Stimulated activated CD4-positive, alpha-beta T cell treated with anti-CD3 and anti-CD28 coated beads, Interleukin-1b, Interleukin-23, amount 100 ng/mL, for 1 hour (primary cell): ENCODE measurements around the gene GNG7.

ENCODE experiments used
- DNase-seq, 2 donors: peaks; one replicate each; pipeline ENCODE4 v3.0.0-alpha.2; 2020; ENCODE audit warnings: low read depth in 2 of 2

The GNG7 gene

DNA sequence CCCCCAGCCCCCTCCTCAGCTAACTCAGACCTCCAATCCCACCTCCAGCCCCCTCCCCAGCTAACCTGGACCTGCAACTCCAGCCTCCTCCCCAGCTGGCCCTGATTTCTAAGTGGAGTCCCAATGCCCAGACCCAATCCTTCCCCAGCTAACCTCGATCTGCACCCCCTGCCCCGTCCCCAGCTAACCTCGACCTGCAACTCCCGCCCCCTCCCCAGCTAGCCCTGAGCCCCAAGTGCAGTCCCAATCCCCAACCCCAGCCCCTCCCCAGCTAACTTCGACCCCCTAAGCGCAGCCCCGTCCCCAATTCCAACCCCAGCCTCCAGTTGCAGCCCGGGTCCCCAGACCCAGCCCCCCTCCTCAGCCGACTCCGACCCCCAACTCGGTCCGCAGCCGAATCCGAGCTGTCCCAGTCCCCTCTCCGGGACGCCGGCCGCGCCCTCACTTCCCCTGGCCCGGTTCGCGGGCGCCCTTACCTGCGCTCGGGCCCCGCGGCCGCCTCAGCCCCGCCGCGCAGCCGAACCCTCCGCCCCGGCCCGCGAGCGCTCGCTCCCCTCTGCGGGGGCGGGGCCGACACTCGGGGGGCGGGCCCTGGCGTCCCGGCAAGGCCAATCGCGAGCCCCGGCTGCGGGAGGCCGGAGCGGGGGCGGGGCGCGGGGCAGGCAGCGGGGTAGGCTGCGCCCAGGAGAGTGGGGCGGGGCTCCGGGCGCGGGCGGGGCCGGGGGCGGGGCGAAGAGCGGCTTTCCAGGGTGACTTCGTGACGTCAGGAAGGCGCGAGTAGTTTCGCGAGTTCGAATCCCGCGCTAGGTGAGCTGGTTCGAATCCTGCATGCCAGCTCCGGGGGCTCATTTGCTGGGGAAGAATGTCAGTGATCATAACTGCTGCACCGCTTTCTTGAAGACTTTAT is at the start of gene GNG7:
GNG7 (minus strand) TSS at position 525 of the 907 bp plus-strand sequence. CDS start 182,006 bp downstream, outside the sequence.
- DNase-seq: peak; percentile 91 to 97

- no peak for DNase-seq
These were observed 48.9 kb upstream of the GNG7 start for GRCh38 chr19:2751438-2751830.

GRCh38 chr19:2750808-2751437 is 48.4 kb upstream of the GNG7 start:
- DNase-seq: no peak

DNA sequence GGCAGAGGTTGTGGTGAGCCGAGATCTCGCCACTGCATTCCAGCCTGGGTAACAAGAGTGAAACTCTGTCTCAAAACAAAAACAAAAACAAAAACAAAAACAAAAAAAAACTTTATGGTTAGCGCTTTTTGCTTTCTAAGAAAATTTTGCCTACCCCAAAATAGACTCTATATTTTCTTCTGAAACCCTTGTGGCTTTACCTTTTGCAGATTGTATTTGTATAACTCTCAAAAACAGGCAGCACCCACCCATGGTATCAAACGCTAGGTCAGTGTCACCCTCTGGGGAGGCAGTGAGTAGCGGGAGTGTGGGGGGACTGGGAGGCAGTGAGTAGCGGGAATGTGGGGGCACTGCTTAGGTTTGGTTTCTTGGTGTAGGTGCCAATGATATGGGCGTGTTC is 44.9 kb upstream of the GNG7 start:
- no peak for DNase-seq

DNA sequence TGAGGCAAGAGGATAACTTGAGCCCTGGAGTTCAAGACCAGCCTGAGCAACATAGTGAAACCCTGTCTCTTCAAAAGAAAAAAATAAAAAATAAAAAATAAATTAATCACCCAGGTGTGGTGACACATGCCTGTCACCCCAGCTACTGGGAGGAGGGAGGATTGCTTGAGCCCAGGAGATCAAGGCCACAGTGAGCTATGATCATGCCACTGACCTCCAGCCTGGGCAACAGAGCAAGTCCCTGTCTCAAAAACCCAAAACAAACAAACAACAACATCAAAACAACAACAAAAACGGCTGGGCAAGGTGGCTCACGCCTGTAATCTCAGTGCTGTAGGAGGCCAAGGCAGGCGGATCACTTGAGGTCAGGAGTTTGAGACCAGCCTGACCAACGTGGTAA is 41.6 kb upstream of the GNG7 start:
- DNase-seq: no peak

- DNase-seq: no peak
These were observed 40.6 kb upstream of the GNG7 start for GRCh38 chr19:2743099-2743498.

DNA sequence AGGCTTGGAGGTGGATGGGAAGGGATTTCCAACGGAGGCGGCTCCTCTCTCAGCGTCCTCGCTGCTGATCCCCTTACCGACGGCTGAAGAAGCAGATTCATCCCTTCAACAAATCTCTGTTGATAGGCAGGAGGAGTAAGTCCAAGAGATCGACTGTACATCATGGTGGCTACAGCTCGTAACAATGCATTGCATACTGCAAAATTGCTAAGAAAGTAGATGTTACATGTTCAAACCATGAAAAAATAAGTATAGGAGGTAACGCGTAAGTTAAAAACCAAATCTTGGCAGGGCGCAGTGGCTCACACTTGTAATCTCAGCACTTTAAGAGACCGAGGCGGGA is 37.8 kb upstream of the GNG7 start:
- DNase-seq: no peak

DNA sequence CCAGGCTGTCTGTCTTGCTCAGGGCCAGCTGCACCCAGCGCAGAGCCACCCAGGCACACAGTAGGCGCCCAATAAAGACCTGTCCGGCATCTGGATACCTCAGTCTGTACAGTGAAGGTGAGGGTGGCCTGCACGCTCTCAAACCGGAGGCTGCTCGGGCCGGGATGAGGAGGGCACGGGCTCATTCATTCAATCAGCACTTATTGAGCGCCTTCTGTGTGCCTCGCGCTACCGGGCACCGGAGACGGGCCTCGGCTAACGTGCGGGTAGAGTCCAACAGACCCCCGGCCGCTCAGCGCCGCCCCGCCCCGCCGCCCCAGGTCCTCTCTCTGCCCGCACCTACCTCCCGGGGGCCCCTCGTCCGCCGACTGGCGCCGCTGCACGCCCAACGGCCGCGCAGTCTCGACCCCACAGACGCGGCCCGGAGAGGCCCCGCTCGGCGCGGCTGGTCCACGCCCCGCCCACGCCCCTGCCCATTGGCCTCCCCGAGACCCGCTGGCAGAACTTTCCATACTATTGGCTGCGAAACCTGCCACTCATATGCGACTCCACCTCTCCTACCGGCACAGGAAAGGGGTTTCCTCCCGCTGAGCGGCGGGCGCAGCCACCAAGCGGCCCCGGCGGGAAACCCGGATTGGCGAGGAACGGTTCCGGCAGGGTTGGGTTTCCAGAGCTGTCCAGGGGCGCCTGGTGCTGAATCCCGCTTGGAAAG is 37.3 kb upstream of the GNG7 start, which contains the start of gene SLC39A3:
SLC39A3 (minus strand) TSS at position 416 of the 712 bp plus-strand sequence. CDS start 2,760 bp downstream, outside the sequence.
- DNase-seq: peak; percentile 99

DNA sequence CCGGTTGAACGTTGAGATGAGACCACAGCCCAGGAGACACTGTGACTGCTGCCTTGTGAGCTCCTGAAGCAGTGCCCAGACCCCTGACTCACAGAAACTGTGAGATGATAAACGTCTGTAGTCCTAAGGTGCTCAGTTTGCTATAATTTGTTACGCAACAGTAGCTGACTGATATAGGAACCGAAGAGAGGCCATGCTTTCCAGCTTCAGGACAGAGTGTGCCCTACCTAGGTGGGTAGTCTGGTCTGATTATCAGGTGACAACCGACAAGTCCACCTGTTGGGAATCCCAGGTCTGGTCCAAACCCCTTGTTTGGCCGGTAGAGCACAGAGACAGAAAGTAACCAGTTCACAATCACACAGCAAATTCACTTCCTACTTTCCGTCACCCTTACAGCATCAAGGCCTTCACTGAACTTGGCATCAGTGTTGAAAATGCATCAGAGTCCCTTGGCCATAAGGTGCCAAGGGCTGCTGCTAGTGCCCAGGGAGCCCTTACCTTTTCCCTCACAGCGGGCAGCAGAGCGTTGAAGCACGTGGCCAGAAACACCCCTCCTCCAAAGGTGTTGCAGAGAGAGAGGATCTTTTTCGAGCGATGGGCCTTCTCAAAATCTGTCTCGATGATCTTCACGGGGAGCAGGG is 34.2 kb upstream of the GNG7 start:
- DNase-seq: no peak

DNA sequence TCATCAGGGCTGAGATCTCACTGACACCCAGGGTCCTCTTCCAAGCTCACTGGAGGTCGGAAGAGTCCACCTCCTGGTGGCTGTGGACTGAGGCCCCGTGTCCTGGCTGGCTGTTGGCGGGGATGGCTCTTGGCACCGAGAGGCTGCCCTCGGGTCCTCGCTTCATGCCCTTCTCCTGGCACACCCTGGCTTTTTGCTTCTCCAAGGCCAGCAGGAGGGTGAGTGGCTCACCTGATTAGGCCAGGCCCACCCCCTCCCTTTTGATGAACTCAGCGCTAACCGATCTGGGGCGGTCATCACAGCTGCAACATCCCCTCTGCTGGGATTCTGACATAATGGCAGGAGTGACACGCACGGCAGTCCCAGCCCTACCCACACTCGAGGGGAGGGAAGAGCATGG is 32.9 kb upstream of the GNG7 start:
- no peak for DNase-seq

- DNase-seq: no peak
These were observed 32.2 kb upstream of the GNG7 start for GRCh38 chr19:2734589-2735288.

DNA sequence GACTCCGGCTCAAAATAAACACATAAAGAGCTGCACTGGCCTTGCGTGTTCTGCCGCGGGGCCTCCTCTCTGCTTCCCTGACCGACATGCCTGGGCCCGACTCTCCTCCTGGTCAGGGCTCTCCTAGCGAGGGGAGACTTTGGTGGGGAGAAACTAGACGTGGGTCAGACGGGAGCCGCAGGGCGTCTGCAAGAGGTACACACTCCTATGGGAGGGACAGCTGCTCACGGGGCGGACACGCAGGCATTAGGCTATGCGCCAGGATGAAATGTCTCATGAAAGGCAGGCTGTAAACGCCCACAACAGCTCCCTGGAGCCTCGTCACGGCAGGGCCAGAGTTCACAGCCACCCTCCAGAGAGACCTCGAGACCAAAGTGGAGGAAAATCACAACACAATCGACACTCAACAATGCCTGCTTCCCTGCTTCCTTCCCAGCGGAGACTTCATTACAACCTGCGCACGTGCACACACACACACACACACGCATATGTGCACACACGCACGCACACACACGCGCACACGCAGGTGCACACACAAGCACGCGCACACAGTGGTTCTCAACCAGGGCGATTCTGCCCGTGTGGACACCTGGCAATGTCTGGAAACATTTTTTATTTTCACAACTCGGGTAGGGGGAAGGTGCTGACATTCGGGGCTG is 31.6 kb upstream of the GNG7 start:
- no peak for DNase-seq

DNA sequence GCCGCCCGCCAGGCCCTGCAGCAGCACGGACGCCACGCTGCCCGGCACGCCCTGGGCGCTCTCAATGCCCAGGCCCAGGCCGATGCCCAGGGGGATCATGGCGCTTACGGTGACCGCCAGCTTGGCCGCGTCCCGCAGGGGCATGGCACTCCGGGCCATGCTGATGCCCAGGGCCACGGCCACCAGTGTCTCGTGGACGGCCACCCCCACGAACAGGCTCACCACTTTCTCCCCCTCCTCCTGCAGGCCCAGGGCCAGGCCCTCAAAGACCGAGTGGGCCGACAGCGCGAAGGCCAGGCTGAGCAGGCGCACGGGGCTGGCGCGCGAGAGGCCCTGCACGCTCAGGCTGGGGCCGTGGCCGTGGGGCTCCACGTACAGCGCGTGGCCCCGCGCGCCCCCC is 30.4 kb upstream of the GNG7 start:
- no peak for DNase-seq

DNA sequence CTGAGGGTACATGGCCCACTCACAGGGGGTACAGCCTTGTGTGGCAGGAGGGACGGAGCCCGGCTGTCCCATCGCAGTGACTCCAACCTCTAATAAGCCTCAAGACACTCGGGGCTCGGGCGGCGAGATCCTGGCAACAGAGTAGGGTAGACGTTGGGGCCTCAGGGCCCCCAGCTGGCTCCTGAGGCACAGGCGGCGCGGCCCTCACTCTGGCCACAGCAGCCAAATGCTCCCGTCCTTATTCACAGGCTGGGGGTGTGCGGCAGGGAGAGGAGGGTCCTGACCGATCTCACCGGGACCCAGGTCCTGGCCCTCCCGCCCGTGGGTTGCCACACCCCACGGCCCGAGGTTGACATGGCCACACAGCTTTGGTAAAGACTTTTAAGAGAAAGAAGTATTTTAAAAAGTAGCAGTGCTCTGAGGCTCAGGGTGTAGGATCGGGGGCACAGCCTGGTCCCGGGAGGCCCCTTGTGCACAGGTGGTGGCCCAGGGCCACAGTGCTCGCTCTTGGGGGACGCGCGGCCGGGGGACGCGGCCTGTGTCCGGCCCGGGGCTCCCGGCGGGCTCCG is 29.7 kb upstream of the GNG7 start:
- no peak for DNase-seq

DNA sequence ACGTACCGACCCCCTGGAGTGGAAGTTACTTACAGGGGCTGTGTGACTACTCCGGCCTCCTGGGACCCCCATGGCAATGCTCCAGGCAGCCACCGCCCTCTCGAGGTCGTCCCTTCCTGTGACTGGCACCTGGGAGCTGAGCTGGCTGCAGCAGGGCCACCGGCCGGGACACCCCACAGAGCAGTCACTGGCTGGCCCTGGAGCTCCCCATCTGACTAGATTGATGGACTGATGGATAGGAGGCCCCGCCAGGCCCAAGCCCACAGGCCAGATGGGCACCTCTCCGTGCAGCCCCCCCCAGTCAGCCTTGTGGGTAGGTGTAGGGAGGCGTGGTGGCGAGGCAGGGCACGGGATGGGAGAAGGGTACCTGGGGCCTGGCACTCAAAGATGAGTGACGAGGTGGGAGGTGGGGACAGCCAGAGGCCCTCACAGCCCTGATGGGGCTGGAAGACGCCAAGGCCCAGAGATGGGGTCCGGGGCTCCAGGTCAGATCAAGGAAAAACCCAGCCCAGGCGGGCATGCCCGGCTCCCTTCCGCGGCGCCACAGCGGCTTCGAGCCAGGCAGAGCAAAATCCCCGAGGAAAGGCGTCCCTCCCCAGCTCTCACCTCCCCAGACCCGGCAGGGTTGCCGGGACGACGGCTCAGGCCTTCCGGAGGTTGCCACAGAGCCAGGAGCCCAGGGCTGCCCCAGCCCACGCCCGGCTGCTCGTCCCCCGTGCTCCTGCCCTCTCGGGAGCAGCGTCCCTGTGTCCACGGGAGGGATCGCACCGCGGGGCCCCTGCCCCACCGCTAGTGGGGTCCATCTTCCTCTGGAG is 28.9 kb upstream of the GNG7 start:
- no peak for DNase-seq

DNA sequence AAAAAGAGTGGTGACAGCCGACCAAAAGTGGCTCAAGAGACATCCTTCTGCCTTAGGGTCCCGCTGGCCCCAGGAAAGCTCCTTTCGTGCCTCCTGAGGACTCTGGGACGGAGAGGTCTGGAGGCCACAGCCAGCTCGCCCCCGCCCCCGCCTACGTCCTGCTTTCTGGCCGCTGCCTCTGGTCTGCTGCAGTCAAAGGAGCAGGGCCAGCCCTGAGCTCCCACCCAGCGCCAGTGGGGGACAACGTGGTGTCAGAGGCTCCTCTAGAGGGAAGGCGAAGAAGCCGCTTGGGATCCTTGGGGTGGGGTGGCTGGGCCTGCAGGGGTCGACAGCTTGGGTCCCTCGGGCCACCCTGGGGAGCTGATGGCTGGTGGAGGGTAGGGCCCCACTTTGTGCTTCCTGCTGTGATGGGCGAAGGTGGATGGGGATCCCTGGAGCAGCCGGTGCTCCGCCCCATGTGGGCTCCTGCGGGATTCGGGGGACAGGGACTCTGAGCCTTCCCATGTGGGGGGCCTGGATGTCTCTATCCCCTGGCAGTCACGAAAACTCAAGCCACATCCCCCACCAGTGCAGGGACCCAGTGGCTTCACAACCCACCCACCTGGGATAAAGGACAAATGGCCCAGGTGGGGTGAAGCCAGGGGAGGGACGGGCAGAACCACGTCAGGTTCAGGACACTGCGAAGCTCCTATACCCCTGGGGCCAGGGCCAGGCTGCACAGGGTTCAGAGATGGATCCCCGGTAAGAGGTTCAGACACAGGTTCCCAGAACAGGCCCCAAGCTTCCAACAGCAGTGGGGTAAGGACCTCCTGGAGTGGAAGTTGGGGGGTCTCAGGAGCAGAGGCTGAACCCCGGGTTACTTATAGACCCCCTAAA is 27.7 kb upstream of the GNG7 start:
- DNase-seq: no peak

- DNase-seq: no peak
These were observed 26.4 kb upstream of the GNG7 start for GRCh38 chr19:2728783-2729387.

- DNase-seq: no peak
These were observed 25.1 kb upstream of the GNG7 start for GRCh38 chr19:2727640-2727944.
